ENCODE results near the gene PITRM1. TPM values are rescaled to one million over a fixed set of nuclear protein-coding genes. Genes with fewer than 3 reads are reported as not detected.
"Not testable (repeated sequence)": the region's sequence is repeated elsewhere in the genome, so short reads cannot be mapped to it uniquely, and the experiment has no call there.

Gene PITRM1
- total RNA-seq, 2 donors from 2014 or later: 61.1 to 75.0 TPM

- Mint-ChIP-seq H3K27ac (peak overlapping the region in 1 of 2 donors; percentile 23), H3K36me3 (peaks cover 41 to 45% of the 10 kb centered on the region in 2 donors), H3K9me3 (no peaks in the 10 kb centered on the region)
- no peak for DNase-seq (ENCODE audit: low spot score in 2 of 2)
- ATAC-seq: no peak
Observed at GRCh38 chr10:3108033-3108432, 64.5 kb downstream of the PITRM1 start.

GRCh38 chr10:3107426-3107961 lies 65.1 kb downstream of the PITRM1 start:
- ATAC-seq: no peak
- Mint-ChIP-seq H3K27ac (no peak overlapping the region), H3K36me3 (peaks cover 46 to 47% of the 10 kb centered on the region in 2 donors), H3K9me3 (no peaks in the 10 kb centered on the region)
- DNase-seq (ENCODE audit: low spot score in 2 of 2): no peak

GRCh38 chr10:3106928-3107425 lies 65.6 kb downstream of the PITRM1 start:
- H3K27ac Mint-ChIP-seq: no peak overlapping the region
- H3K9me3 Mint-ChIP-seq: no peaks in the 10 kb centered on the region
- DNase-seq (ENCODE audit: low spot score in 2 of 2) (no peak), ATAC-seq (no peak)
- peaks cover 46 to 47% of the 10 kb centered on the region in 2 donors for H3K36me3 Mint-ChIP-seq

- ATAC-seq: peak in 1 of 2 donors; percentile 27
- not testable (repeated sequence) for DNase-seq (ENCODE audit: low spot score in 2 of 2); H3K9me3 Mint-ChIP-seq; H3K27ac Mint-ChIP-seq
- peaks cover 46 to 48% of the 10 kb centered on the region in 2 donors for H3K36me3 Mint-ChIP-seq
Observed at GRCh38 chr10:3106328-3106727, 66.3 kb downstream of the PITRM1 start.

- peaks cover 46 to 48% of the 10 kb centered on the region in 2 donors for H3K36me3 Mint-ChIP-seq
- no peak for DNase-seq (ENCODE audit: low spot score in 2 of 2)
- peak in 1 of 2 donors; percentile 29 for ATAC-seq
- no peaks in the 10 kb centered on the region for H3K9me3 Mint-ChIP-seq
- no peak overlapping the region for H3K27ac Mint-ChIP-seq
Observed at GRCh38 chr10:3105905-3106304, 66.7 kb downstream of the PITRM1 start.

- no peaks in the 10 kb centered on the region for H3K9me3 Mint-ChIP-seq
- ATAC-seq: no peak
- H3K27ac Mint-ChIP-seq: no peak overlapping the region
- no peak for DNase-seq (ENCODE audit: low spot score in 2 of 2)
- H3K36me3 Mint-ChIP-seq: peaks cover 47 to 48% of the 10 kb centered on the region in 2 donors
Observed at GRCh38 chr10:3105166-3105565, 67.4 kb downstream of the PITRM1 start.

GRCh38 chr10:3104251-3104918 lies 68.2 kb downstream of the PITRM1 start:
- Mint-ChIP-seq H3K27ac (peak overlapping the region in 1 of 2 donors; percentile 72), H3K36me3 (peaks cover 48 to 50% of the 10 kb centered on the region in 2 donors)

GRCh38 chr10:3103646-3104045 lies 68.9 kb downstream of the PITRM1 start:
- no peaks in the 10 kb centered on the region for H3K9me3 Mint-ChIP-seq
- ATAC-seq (no peak), DNase-seq (ENCODE audit: low spot score in 2 of 2) (no peak)
- H3K36me3 Mint-ChIP-seq: peaks cover 45 to 48% of the 10 kb centered on the region in 2 donors
- H3K27ac Mint-ChIP-seq: peak overlapping the region in 1 of 2 donors; percentile 22

More at GRCh38 chr10:3104251-3104918, 68.2 kb downstream of the PITRM1 start:
- no peak for DNase-seq (ENCODE audit: low spot score in 2 of 2)
- H3K9me3 Mint-ChIP-seq: no peaks in the 10 kb centered on the region
- ATAC-seq: no peak

GRCh38 chr10:3102720-3103427 lies 69.7 kb downstream of the PITRM1 start:
- Mint-ChIP-seq H3K27ac (peak overlapping the region in 1 of 2 donors; percentile 74), H3K9me3 (no peaks in the 10 kb centered on the region), H3K36me3 (peaks cover 38 to 45% of the 10 kb centered on the region in 2 donors)
- ATAC-seq: no peak
- no peak for DNase-seq (ENCODE audit: low spot score in 2 of 2)

GRCh38 chr10:3100856-3101640 lies 71.5 kb downstream of the PITRM1 start:
- Mint-ChIP-seq H3K27ac (no peak overlapping the region), H3K9me3 (no peaks in the 10 kb centered on the region), H3K36me3 (peaks cover 39 to 45% of the 10 kb centered on the region in 2 donors)
- no peak for ATAC-seq
- DNase-seq (ENCODE audit: low spot score in 2 of 2): no peak

GRCh38 chr10:3100093-3100792 lies 72.3 kb downstream of the PITRM1 start:
- ATAC-seq (no peak), DNase-seq (ENCODE audit: low spot score in 2 of 2) (no peak)
- peaks cover 39 to 42% of the 10 kb centered on the region in 2 donors for H3K36me3 Mint-ChIP-seq
- no peak overlapping the region for H3K27ac Mint-ChIP-seq
- no peaks in the 10 kb centered on the region for H3K9me3 Mint-ChIP-seq

GRCh38 chr10:3099291-3100092 lies 73.1 kb downstream of the PITRM1 start:
- Mint-ChIP-seq H3K36me3 (peaks cover 39 to 45% of the 10 kb centered on the region in 2 donors), H3K27ac (peak overlapping the region in 1 of 2 donors; percentile 78), H3K9me3 (no peaks in the 10 kb centered on the region)
- DNase-seq (ENCODE audit: low spot score in 2 of 2): no peak
- ATAC-seq: no peak

GRCh38 chr10:3098689-3099088 lies 73.9 kb downstream of the PITRM1 start:
- DNase-seq (ENCODE audit: low spot score in 2 of 2) (no peak), ATAC-seq (no peak)
- H3K36me3 Mint-ChIP-seq: peaks cover 41 to 53% of the 10 kb centered on the region in 2 donors
- no peaks in the 10 kb centered on the region for H3K9me3 Mint-ChIP-seq
- no peak overlapping the region for H3K27ac Mint-ChIP-seq

- Mint-ChIP-seq H3K36me3 (peaks cover 37 to 59% of the 10 kb centered on the region in 2 donors), H3K9me3 (no peaks in the 10 kb centered on the region), H3K27ac (peak overlapping the region in 1 of 2 donors; percentile 33)
- ATAC-seq (no peak), DNase-seq (ENCODE audit: low spot score in 2 of 2) (no peak)
Observed at GRCh38 chr10:3097160-3097559, 75.4 kb downstream of the PITRM1 start.

GRCh38 chr10:3096149-3096548 lies 76.4 kb downstream of the PITRM1 start:
- Mint-ChIP-seq H3K9me3 (no peaks in the 10 kb centered on the region), H3K27ac (peak overlapping the region; percentile 82 to 88), H3K36me3 (peaks cover 36 to 55% of the 10 kb centered on the region in 2 donors)
- DNase-seq (ENCODE audit: low spot score in 2 of 2) (no peak), ATAC-seq (no peak)
